ENCODE results near the gene SLC7A14. TPM values are rescaled to one million over a fixed set of nuclear protein-coding genes. Genes with fewer than 3 reads are reported as not detected.

Gene SLC7A14
- total and polyA plus RNA-seq, 2 donors (not counting 3 experiments of a cell fraction or from before 2014, with no cell fraction given): 0.07 to 0.57 TPM

- FAIRE-seq: no peak
- no peak overlapping the region for H3K27ac ChIP-seq (ENCODE audit: insufficient read depth, low read depth, low read length)
- DNase-seq (ENCODE audit: low read depth, low spot score): no peak
- no peak overlapping the region for H3K9ac ChIP-seq (replicated peaks; ENCODE audit: extremely low read depth, insufficient read depth, low read length)
- ChIA-PET POLR2A (no interaction called here), CTCF (interaction anchor here (3.3 kb wide), 1 partner anchor 255 kb away, joined by 63 read pairs; no protein-coding TSS in a partner anchor)
- intact Hi-C loops (cut with micrococcal nuclease): no loop called here
- H4K20me1 ChIP-seq (replicated peaks; ENCODE audit: control insufficient read depth, extremely low read depth, insufficient read depth, low read length): no peaks in the 10 kb centered on the region
- TF ChIP-seq JUN (IDR thresholded peaks at IDR 0.05; ENCODE audit: borderline replicate concordance, insufficient read depth, insufficient read length, low read depth) (no peak), CTCF (IDR thresholded peaks at IDR 0.05; ENCODE audit: extremely low read depth in 1 of 2, insufficient read depth in 1 of 2, low read depth in 1 of 2, low read length in 2 of 2) (no peak), MYC (IDR thresholded peaks at IDR 0.05; ENCODE audit: low read depth, low read length) (no peak), POLR2A (IDR thresholded peaks at IDR 0.05; ENCODE audit: low read depth, low read length) (no peak), EZH2 (IDR thresholded peaks at IDR 0.05; ENCODE audit: borderline replicate concordance, low read depth, low read length, severe bottlenecking) (no peak), POLR2AphosphoS5 (IDR thresholded peaks at IDR 0.05; ENCODE audit: insufficient read depth, low read depth, low read length) (no peak), GATA2 (IDR thresholded peaks at IDR 0.05; ENCODE audit: insufficient read depth, insufficient read length, low read depth, low read length) (no peak)
- TF ChIP-seq, protein P1, sequence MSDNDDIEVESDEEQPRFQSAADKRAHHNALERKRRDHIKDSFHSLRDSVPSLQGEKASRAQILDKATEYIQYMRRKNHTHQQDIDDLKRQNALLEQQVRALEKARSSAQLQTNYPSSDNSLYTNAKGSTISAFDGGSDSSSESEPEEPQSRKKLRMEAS (IDR thresholded peaks at IDR 0.05; ENCODE audit: insufficient read depth, insufficient read length): no peak
- H3K27me3 ChIP-seq (ENCODE audit: control insufficient read depth in 2 of 2, insufficient read depth in 2 of 2, low read length in 2 of 2): no peaks in the 10 kb centered on the region
- no peaks in the 10 kb centered on the region for H3K9me1 ChIP-seq (replicated peaks; ENCODE audit: control insufficient read depth, extremely low read depth, insufficient read depth, low read length)
- H3K4me3 ChIP-seq (replicated peaks in 1 of 3; ENCODE audit: insufficient read depth in 1 of 3, low read depth in 1 of 3, low read length in 3 of 3): no peak overlapping the region
- no peak overlapping the region for H3K4me2 ChIP-seq (ENCODE audit: insufficient read depth, low read length)
- dilution Hi-C loops (cut with MboI; ENCODE audit: extremely low pct_ligation_motif_present, low sequenced_read_pairs): no loop called here
- H2AFZ ChIP-seq (ENCODE audit: low read depth, low read length): no peak overlapping the region
- H3K9me3 ChIP-seq (replicated peaks; ENCODE audit: control insufficient read depth, insufficient read depth, low read length): no peaks in the 10 kb centered on the region
- H3K36me3 ChIP-seq (ENCODE audit: control insufficient read depth in 2 of 2, extremely low read depth in 1 of 2, insufficient read depth in 2 of 2, low read length in 2 of 2): no peaks in the 10 kb centered on the region
- no peaks in the 10 kb centered on the region for H3K4me1 ChIP-seq (ENCODE audit: control insufficient read depth, extremely low read depth, insufficient read depth, low read length)
- BruUV-seq (replicated peaks): no TSS peak
- no peaks in the 10 kb centered on the region for H3K79me2 ChIP-seq (ENCODE audit: control insufficient read depth, insufficient read depth, low read length)
These were observed 30.5 kb downstream of the SLC7A14 start for GRCh38 chr3:170555329-170555728.
